Measurements from ENCODE around the gene EFHD2. TPM values are rescaled to one million over a fixed set of nuclear protein-coding genes. Genes with fewer than 3 reads are reported as not detected.

Gene EFHD2, protein sequence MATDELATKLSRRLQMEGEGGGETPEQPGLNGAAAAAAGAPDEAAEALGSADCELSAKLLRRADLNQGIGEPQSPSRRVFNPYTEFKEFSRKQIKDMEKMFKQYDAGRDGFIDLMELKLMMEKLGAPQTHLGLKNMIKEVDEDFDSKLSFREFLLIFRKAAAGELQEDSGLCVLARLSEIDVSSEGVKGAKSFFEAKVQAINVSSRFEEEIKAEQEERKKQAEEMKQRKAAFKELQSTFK
- total RNA-seq (2021; ENCODE audit: unreplicated experiment) (90.8 TPM), Bru-seq, nascent RNA (percentile 63 among the genes with signal in this experiment), BruChase-seq, experiment 1, labeled RNA remaining after a 2-hour chase (percentile 71 among the genes with signal in this experiment), BruChase-seq, experiment 2, labeled RNA remaining after a 6-hour chase (percentile 87 among the genes with signal in this experiment)
- polyA plus RNA-seq (2012; ENCODE audit: insufficient read length): 96.2 TPM
- long read RNA-seq, transcript EFHD2-201 (4 exons, 2,419 nt): major isoform, 176 of 279 reads
- long read RNA-seq, partial matches to known transcripts: 13 of 279 reads
- long read RNA-seq, other reads (novel, unspliced or antisense): 90 of 279 reads

DNA sequence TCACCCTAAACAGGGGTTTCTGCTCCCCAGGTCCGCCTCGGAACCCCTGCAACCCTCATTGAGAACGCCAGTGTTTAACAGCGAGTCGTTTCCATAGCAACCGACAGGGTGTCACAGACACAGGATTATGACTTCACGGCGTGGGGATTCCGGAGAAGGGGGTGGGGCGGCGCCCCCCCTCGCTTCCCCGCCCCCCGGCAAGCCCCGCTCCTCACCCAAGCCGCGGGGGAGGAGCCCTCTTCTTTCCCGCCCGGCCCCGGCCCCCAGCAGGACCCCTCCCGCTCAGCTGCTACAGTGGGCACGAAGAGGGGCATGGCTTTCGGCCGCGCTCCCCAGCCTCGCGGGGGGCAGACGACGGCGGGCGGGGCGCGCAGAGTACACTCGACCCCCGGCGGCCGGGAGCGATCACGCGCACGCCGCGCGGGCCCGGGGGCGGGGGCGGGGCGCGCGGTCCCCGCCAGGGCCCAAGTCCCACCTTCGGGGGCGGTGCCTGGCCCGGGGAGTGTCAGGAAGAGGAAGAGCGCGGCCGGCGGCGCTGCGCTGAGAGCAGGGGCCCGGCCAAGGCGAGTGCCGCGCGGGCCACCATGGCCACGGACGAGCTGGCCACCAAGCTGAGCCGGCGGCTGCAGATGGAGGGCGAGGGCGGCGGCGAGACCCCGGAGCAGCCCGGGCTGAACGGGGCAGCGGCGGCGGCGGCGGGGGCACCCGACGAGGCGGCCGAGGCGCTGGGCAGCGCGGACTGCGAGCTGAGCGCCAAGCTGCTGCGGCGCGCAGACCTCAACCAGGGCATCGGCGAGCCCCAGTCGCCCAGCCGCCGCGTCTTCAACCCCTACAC lies at the start of gene EFHD2:
TSS of gene EFHD2 (plus strand) at position 501 of the 835 bp plus-strand sequence. CDS start at position 585, 84 bp downstream.
- intact Hi-C loops (cut with micrococcal nuclease; ENCODE audit: unreplicated experiment): no loop called here
- in situ Hi-C loops (cut with HindIII; ENCODE audit: low pct_unique_long_range_greater_than_20kb, low sequenced_read_pairs): no loop called here
- Histone ChIP-seq H3K4me1 (ENCODE audit: control insufficient read depth, insufficient read depth, low read length) (peaks cover 38% of the 10 kb centered on the region), H3K27ac (ENCODE audit: low read length) (peak within 1 kb of the TSS; percentile 92), H3K36me3 (ENCODE audit: control insufficient read depth, insufficient read depth, low read length) (no peaks in the 10 kb centered on the region; the same call in 1 of the 2 replicates), H3K9me3 (ENCODE audit: control insufficient read depth, insufficient read depth, low read depth, low read length) (no peaks in the 10 kb centered on the region), H3K27me3 (ENCODE audit: control insufficient read depth, insufficient read depth, low read length) (no peaks in the 10 kb centered on the region), H3K4me3 (ENCODE audit: low read depth in 2 of 2, low read length in 2 of 2) (peak within 1 kb of the TSS; percentile 75 to 87)
- ATAC-seq (peak; percentile 94), DNase-seq (ENCODE audit: low read depth, low spot score) (no peak)
- TF ChIP-seq SIN3A (IDR thresholded peaks at IDR 0.05; ENCODE audit: borderline replicate concordance, insufficient read depth, low read depth, low read length): peak; percentile 87; the same call in 1 of the 2 replicates
- TF ChIP-seq POLR2AphosphoS5 (IDR thresholded peaks at IDR 0.05; ENCODE audit: low read depth, low read length): peak; percentile 62
- TF ChIP-seq TCF7L2 (IDR thresholded peaks at IDR 0.05; ENCODE audit: low read depth, low read length): no peak
- TF ChIP-seq, protein P1, sequence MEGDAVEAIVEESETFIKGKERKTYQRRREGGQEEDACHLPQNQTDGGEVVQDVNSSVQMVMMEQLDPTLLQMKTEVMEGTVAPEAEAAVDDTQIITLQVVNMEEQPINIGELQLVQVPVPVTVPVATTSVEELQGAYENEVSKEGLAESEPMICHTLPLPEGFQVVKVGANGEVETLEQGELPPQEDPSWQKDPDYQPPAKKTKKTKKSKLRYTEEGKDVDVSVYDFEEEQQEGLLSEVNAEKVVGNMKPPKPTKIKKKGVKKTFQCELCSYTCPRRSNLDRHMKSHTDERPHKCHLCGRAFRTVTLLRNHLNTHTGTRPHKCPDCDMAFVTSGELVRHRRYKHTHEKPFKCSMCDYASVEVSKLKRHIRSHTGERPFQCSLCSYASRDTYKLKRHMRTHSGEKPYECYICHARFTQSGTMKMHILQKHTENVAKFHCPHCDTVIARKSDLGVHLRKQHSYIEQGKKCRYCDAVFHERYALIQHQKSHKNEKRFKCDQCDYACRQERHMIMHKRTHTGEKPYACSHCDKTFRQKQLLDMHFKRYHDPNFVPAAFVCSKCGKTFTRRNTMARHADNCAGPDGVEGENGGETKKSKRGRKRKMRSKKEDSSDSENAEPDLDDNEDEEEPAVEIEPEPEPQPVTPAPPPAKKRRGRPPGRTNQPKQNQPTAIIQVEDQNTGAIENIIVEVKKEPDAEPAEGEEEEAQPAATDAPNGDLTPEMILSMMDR (IDR thresholded peaks at IDR 0.05): no peak
- no TSS peak for BruUV-seq (replicated peaks)
- CTCF ChIA-PET: no interaction called here
- POLR2A ChIA-PET: no interaction called here

DNA sequence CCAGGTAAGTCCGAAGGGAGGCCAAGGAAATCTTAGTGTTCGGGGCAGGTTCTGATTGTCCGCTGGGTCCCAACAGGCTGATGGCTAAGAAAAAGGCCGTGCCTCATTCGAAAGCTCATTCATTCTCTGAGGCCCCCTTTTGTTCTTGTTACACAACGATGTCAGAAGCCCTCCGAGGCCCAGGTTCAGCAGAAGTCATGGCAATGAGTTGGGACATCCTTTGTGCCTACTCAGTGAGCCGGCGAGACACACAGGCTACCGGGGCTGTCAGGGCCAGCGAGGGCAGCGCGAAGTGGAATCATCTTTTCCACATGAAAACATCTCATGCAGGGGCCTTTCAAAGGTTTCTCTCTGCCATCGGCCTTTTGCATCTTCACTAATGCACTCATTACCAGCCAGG lies 49.0 kb upstream of the EFHD2 start:
- no peak for ATAC-seq
- no TSS peak for BruUV-seq (replicated peaks)
- Histone ChIP-seq H3K9me3 (ENCODE audit: control insufficient read depth, insufficient read depth, low read depth, low read length) (no peaks in the 10 kb centered on the region), H3K36me3 (ENCODE audit: control insufficient read depth, insufficient read depth, low read length) (no peaks in the 10 kb centered on the region), H3K4me3 (ENCODE audit: low read depth in 2 of 2, low read length in 2 of 2) (no peak overlapping the region), H3K4me1 (ENCODE audit: control insufficient read depth, insufficient read depth, low read length) (peaks cover under 1% of the 10 kb centered on the region), H3K27me3 (ENCODE audit: control insufficient read depth, insufficient read depth, low read length) (no peaks in the 10 kb centered on the region), H3K27ac (ENCODE audit: low read length) (no peak overlapping the region)
- DNase-seq (ENCODE audit: low read depth, low spot score): no peak
- TF ChIP-seq SIN3A (IDR thresholded peaks at IDR 0.05; ENCODE audit: borderline replicate concordance, insufficient read depth, low read depth, low read length) (no peak), TCF7L2 (IDR thresholded peaks at IDR 0.05; ENCODE audit: low read depth, low read length) (no peak), POLR2AphosphoS5 (IDR thresholded peaks at IDR 0.05; ENCODE audit: low read depth, low read length) (no peak)
- TF ChIP-seq, protein P2, sequence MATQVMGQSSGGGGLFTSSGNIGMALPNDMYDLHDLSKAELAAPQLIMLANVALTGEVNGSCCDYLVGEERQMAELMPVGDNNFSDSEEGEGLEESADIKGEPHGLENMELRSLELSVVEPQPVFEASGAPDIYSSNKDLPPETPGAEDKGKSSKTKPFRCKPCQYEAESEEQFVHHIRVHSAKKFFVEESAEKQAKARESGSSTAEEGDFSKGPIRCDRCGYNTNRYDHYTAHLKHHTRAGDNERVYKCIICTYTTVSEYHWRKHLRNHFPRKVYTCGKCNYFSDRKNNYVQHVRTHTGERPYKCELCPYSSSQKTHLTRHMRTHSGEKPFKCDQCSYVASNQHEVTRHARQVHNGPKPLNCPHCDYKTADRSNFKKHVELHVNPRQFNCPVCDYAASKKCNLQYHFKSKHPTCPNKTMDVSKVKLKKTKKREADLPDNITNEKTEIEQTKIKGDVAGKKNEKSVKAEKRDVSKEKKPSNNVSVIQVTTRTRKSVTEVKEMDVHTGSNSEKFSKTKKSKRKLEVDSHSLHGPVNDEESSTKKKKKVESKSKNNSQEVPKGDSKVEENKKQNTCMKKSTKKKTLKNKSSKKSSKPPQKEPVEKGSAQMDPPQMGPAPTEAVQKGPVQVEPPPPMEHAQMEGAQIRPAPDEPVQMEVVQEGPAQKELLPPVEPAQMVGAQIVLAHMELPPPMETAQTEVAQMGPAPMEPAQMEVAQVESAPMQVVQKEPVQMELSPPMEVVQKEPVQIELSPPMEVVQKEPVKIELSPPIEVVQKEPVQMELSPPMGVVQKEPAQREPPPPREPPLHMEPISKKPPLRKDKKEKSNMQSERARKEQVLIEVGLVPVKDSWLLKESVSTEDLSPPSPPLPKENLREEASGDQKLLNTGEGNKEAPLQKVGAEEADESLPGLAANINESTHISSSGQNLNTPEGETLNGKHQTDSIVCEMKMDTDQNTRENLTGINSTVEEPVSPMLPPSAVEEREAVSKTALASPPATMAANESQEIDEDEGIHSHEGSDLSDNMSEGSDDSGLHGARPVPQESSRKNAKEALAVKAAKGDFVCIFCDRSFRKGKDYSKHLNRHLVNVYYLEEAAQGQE (IDR thresholded peaks at IDR 0.05; ENCODE audit: insufficient read depth in 1 of 2, low read depth in 2 of 2, low read length in 1 of 2): no peak
- TF ChIP-seq, protein P1 (IDR thresholded peaks at IDR 0.05): no peak
- in situ Hi-C loops (cut with HindIII; ENCODE audit: low pct_unique_long_range_greater_than_20kb, low sequenced_read_pairs) (no loop called here), intact Hi-C loops (cut with micrococcal nuclease; ENCODE audit: unreplicated experiment) (no loop called here)
- CTCF ChIA-PET: no interaction called here
- POLR2A ChIA-PET: no interaction called here
